Left ventricle myocardium inferior (tissue), 1 donor: Measurements from ENCODE around the gene SLC15A1. TPM values are rescaled to one million over a fixed set of nuclear protein-coding genes. Genes with fewer than 3 reads are reported as not detected.
"Not testable (repeated sequence)": the region's sequence is repeated elsewhere in the genome, so short reads cannot be mapped to it uniquely, and the experiment has no call there.

ENCODE experiments used
- DNase-seq: peaks from one replicate; pipeline ENCODE4 v3.0.0-alpha.2; 2020
- H3K27ac ChIP-seq: fragments of 200-600 bp; replicated peaks from 2 replicates; pipeline ENCODE4 v1.8.0; 2021
- H3K27me3 ChIP-seq: fragments of 200-600 bp; 2 replicates; pipeline ENCODE4 v1.8.0; 2021; ENCODE audit warnings: low read depth
- H3K36me3 ChIP-seq: fragments of 200-600 bp; 2 replicates; pipeline ENCODE4 v1.8.0; 2021
- H3K4me1 ChIP-seq: fragments of 200-600 bp; 2 replicates; pipeline ENCODE4 v1.8.0; 2021
- H3K4me3 ChIP-seq: fragments of 200-600 bp; 2 replicates; pipeline ENCODE4 v1.8.0; 2021; ENCODE audit warnings: mild to moderate bottlenecking, moderate library complexity
- H3K9me3 ChIP-seq: fragments of 200-600 bp; replicated peaks from 2 replicates; pipeline ENCODE4 v1.8.0; 2021
- intact Hi-C: fragments of 100-400 bp; cut with micrococcal nuclease; formaldehyde crosslinking; loops from one replicate; pipeline ENCODE4 v1.11.0; 2022
- total RNA-seq: library from RNA; stranded (reverse); fragmentation: NEBNext Ultra II Directional; extraction: Animal tissue kit (Norgen Biotek cat#: 25700); gene quantifications from one replicate; pipeline ENCODE4 v1.2.1, GENCODE V29; 2021
- TF ChIP-seq, protein P1 (sequence below): fragments of 200-600 bp; IDR thresholded peaks from 2 replicates; pipeline ENCODE4 v1.8.0; 2021; ENCODE audit warnings: antibody characterized with exemption, mild to moderate bottlenecking, borderline replicate concordance
- donor health status: DM: no; HTN: yes; CAD: no; lungs with severe emphysema.

SLC15A1 gene
- total RNA-seq, 1 donor from 2014 or later, result not detected

DNA sequence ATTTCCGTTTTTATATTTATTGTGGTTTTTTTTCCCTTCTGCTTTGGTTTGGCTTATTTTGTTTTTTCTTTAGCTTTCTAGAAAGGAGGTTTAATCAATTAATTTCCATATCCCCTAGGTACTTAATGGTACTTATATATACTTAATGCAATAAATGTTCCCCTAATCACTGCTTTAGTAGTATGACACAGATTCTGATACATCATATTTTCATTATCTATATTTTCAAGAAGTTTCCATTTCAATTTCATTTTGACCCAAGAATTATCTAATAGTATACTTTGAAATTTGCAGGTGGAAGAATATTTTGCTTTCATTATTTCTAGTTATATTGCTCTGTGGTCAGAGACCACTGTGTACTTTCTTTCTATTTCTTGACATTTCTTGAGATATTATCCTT, 109.0 kb downstream of the SLC15A1 start:
- Histone ChIP-seq H3K27me3 (no peaks in the 10 kb centered on the region), H3K4me1 (no peaks in the 10 kb centered on the region), H3K9me3 (no peaks in the 10 kb centered on the region), H3K27ac (no peak overlapping the region), H3K4me3 (no peak overlapping the region), H3K36me3 (no peaks in the 10 kb centered on the region)
- intact Hi-C loops, result no loop called here
- DNase-seq, result no peak
- TF ChIP-seq, protein P1, sequence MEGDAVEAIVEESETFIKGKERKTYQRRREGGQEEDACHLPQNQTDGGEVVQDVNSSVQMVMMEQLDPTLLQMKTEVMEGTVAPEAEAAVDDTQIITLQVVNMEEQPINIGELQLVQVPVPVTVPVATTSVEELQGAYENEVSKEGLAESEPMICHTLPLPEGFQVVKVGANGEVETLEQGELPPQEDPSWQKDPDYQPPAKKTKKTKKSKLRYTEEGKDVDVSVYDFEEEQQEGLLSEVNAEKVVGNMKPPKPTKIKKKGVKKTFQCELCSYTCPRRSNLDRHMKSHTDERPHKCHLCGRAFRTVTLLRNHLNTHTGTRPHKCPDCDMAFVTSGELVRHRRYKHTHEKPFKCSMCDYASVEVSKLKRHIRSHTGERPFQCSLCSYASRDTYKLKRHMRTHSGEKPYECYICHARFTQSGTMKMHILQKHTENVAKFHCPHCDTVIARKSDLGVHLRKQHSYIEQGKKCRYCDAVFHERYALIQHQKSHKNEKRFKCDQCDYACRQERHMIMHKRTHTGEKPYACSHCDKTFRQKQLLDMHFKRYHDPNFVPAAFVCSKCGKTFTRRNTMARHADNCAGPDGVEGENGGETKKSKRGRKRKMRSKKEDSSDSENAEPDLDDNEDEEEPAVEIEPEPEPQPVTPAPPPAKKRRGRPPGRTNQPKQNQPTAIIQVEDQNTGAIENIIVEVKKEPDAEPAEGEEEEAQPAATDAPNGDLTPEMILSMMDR, result no peak

DNA sequence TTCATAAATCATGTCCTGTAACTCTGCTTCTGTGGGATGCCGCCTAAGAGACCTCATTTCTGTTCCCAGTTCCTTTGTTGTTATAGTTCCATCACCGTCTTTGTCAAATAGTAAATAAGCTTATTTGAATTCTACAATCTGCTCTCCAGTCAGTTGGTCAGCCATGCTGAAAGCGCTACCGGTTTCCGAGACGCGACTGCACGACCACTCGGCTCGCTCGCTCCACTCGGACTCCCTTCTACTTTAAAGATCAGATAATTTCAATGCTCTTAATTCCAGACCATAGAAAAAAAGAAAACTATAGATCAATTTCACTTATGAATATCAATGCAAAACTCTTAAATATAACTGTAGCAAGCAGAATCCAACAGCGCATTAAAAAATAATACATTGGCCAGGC, 111.4 kb downstream of the SLC15A1 start:
- no peak for DNase-seq
- Histone ChIP-seq H3K4me1 (no peaks in the 10 kb centered on the region), H3K27ac (no peak overlapping the region), H3K27me3 (no peaks in the 10 kb centered on the region), H3K36me3 (no peaks in the 10 kb centered on the region), H3K9me3 (no peaks in the 10 kb centered on the region), H3K4me3 (no peak overlapping the region)
- intact Hi-C loops, result no loop called here
- TF ChIP-seq, protein P1, result no peak

DNA sequence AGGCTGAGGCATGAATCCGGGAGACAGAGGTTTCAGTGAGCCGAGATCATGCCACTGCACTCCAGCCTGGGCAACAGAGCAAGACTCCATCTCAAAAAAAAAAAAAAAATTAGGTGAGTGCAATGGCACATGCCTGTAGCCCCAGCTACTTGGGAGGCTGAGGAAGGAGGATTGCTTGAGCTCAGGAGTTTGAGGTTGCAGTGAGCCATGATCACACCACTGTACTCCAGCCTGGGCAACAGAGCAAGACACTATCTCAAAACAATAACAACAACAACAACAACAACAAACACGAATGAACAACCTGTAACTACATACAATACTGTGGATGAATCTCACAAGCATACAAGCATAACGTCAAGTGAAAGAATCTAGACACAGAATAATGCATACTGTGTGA, 112.7 kb downstream of the SLC15A1 start:
- H3K9me3 ChIP-seq, intact Hi-C loops, H3K27me3 ChIP-seq, H3K4me1 ChIP-seq, H3K4me3 ChIP-seq, DNase-seq, H3K27ac ChIP-seq, H3K36me3 ChIP-seq: not testable (repeated sequence)

DNA sequence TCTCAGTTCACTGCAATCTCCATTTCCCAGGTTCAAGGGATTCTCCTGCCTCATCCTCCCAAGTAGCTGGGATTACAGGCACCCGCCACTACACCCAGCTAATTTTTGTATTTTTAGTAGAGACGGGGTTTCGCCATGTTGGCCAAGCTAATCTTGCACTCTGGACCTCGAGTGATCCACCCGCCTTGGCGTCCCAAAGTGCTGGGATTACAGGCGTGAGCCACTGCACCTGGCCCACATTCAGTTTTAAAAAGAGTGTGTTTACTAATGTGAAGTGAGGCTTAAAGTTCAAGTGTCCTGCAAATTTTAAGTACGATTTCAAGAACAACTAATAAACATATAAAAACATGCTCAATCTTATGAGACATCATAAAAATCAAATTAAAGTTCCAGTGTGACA, 114.1 kb downstream of the SLC15A1 start:
- H3K36me3 ChIP-seq, H3K4me3 ChIP-seq, H3K27ac ChIP-seq, H3K4me1 ChIP-seq, intact Hi-C loops, DNase-seq, H3K9me3 ChIP-seq, H3K27me3 ChIP-seq: not testable (repeated sequence)

Other genes starting within 250 kb of the SLC15A1 start
- 66.2 TPM for gene STK24, start 175.6 kb downstream of the SLC15A1 start, total RNA-seq
- 36.8 TPM for gene DOCK9, start 225.4 kb upstream of the SLC15A1 start, total RNA-seq